Brain microvascular endothelial cell (primary cell): ENCODE measurements around the gene MYADML2.

Experiments used
- DNase-seq: peaks from one replicate; pipeline ENCODE4 v3.0.0-alpha.2; 2020
- H3K27ac ChIP-seq: fragments of 250-450 bp; sonication (Bioruptor Pico); 2 replicates; pipeline ENCODE4 v1.5.1; 2020; ENCODE audit warnings: mild to moderate bottlenecking, moderate library complexity
- H3K27me3 ChIP-seq: fragments of 250-450 bp; sonication (Bioruptor Pico); replicated peaks from 2 replicates; pipeline ENCODE4 v1.5.1; 2020; ENCODE audit warnings: mild to moderate bottlenecking
- H3K36me3 ChIP-seq: fragments of 250-450 bp; sonication (Bioruptor Pico); replicated peaks from 2 replicates; pipeline ENCODE4 v1.5.1; 2020; ENCODE audit warnings: mild to moderate bottlenecking
- H3K4me3 ChIP-seq: 2 replicates; pipeline ENCODE4 v1.5.1; 2011; ENCODE audit warnings: low read depth, mild to moderate bottlenecking, control low read depth, low read length, moderate library complexity
- in situ Hi-C: cut with HindIII; loops from 2 replicates; pipeline ENCODE4 v1.10.0; 2017; ENCODE audit warnings: low sequenced_read_pairs, low pct_ligation_motif_present
- TF ChIP-seq, protein P1 (sequence below): IDR thresholded peaks from 2 replicates; pipeline ENCODE4 v1.5.1; 2011; ENCODE audit warnings: low read depth, mild to moderate bottlenecking, moderate library complexity, low read length, control low read depth, inconsistent platforms; ENCODE audit errors: missing control alignments

MYADML2 gene

DNA sequence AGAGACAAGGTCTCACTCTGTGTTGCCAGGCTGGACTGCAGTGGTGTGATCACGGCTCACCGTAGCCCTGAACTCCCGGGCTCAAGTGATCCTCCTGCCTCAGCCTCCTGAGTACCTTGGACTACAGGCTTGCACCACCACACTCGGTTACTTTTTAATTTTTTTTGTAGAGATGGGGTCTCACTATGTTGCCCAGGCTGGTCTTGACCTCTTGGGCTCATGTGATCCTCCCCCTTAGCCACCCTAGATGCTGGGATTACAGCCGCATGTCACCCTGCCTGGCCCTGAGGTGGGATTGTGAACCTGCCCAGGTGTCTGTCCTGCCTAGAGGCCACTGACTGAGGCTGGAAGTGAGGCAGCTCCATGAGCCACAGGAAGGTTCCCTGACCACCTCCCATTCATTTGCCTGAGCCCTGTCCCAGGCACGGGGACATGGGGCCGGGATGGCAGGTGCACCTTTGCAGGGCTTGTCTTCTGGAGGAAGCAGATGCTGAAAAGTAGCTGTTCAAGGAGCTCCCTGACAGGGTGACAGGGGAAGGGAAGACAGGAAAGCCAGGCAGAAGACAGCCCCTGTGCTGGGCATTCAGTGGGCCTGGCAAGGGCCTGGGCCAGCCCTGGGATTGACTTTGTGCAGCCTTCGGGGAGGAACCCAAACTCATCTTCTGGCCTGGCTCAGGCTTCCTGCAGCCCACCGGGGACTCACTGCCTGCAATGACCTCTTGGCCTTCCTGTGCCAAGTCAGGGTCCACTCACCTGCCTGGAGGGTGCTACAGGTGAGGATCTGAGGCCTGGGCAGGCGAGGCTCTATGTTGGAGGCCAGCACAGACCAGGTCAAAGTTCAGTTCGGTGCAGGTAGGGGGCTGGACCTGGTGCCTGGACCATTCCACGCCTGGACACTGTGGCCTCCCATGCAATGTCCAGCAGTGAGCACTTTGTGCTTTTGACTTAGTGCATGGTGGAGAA is 22.1 kb upstream of the MYADML2 start:
- Histone ChIP-seq H3K27me3 (peaks cover 16% of the 10 kb centered on the region), H3K27ac (no peak overlapping the region), H3K36me3 (no peaks in the 10 kb centered on the region), H3K4me3 (no peak overlapping the region)
- DNase-seq, result no peak
- in situ Hi-C loops, result no loop called here
- TF ChIP-seq, protein P1, sequence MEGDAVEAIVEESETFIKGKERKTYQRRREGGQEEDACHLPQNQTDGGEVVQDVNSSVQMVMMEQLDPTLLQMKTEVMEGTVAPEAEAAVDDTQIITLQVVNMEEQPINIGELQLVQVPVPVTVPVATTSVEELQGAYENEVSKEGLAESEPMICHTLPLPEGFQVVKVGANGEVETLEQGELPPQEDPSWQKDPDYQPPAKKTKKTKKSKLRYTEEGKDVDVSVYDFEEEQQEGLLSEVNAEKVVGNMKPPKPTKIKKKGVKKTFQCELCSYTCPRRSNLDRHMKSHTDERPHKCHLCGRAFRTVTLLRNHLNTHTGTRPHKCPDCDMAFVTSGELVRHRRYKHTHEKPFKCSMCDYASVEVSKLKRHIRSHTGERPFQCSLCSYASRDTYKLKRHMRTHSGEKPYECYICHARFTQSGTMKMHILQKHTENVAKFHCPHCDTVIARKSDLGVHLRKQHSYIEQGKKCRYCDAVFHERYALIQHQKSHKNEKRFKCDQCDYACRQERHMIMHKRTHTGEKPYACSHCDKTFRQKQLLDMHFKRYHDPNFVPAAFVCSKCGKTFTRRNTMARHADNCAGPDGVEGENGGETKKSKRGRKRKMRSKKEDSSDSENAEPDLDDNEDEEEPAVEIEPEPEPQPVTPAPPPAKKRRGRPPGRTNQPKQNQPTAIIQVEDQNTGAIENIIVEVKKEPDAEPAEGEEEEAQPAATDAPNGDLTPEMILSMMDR, result no peak

DNA sequence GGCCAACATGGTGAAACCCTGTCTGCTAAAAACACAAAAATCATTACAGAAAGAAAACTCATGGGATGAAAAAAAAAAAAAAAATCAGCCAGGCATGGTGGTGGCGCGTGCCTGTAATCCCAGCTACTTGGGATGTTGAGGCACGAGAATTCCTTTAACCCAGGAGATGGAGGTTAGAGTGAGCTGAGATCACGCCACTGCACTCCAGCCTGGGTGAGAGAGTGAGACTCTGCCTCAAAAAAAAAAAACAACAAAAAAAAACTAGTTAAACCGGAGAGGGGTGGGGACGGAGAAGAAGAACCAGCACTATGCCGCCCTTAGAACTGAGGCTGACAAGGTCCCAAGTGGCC is 21.3 kb upstream of the MYADML2 start:
- Histone ChIP-seq H3K4me3 (no peak overlapping the region), H3K27me3 (peaks cover 23% of the 10 kb centered on the region), H3K36me3 (no peaks in the 10 kb centered on the region), H3K27ac (no peak overlapping the region)
- no peak for DNase-seq
- TF ChIP-seq, protein P1, result no peak
- in situ Hi-C loops, result no loop called here

DNA sequence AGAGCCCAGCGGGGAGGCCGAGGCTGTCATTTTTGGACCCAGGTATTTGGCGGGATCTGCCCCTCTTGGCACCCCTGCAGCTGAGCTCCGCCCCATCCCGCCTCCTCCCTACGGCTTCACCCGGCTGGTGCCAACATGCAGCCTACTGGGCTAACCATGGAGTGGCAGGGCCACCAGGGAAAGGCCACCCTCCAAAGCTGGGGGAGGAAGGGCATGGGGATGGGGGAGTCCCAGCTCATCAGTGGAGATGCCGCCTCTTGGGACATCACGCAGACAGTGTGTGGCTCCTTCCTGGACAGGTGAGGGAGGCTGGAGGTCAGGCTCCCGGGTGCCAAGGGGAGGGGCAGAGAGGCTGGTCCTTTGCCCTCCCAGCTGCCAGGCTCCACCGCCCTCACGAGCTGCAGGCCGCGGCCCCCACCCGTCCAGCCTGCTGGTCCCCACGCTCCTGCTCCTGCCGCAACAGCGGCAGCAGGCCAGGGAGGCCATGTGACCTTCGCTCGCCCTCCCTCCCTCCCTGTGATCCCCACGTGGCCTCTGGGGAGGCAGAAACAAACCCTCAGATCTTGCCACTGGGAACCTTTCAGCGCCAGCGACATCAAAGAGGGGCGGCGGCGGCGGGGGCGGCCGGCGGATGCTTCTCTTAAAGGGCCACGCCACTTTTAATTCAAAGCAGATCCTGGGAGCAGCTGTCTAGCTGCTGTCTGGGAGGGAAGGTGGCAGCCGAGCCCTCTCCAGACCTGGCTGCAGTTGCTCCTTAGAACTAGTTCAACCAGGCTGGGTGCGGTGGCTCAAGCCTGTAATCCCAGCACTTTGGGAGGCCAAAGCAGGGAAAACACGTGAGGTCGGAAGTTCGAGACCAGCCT is 20.7 kb upstream of the MYADML2 start:
- no peaks in the 10 kb centered on the region for H3K36me3 ChIP-seq
- no peak overlapping the region for H3K4me3 ChIP-seq
- peaks cover 30% of the 10 kb centered on the region for H3K27me3 ChIP-seq
- in situ Hi-C loops, result no loop called here
- no peak for DNase-seq
- TF ChIP-seq, protein P1, result no peak
- H3K27ac ChIP-seq, result no peak overlapping the region

DNA sequence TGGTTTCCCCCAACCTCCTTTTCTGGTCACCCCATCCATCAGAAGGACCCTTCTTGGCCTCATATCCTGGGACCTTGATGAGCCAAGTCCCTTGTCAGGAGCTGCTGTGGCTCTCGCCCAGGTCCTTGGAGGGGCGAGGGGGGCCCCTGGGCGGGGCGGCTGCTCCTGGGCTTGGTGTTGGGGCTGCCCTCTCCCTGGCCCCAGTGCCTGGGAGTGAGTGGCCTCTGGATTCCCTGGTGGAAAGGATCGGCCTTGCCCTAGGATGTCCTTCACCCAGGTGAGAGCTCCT is 20.2 kb upstream of the MYADML2 start:
- in situ Hi-C loops, result no loop called here
- H3K27me3 ChIP-seq, result peaks cover 35% of the 10 kb centered on the region
- no peak overlapping the region for H3K4me3 ChIP-seq

DNA sequence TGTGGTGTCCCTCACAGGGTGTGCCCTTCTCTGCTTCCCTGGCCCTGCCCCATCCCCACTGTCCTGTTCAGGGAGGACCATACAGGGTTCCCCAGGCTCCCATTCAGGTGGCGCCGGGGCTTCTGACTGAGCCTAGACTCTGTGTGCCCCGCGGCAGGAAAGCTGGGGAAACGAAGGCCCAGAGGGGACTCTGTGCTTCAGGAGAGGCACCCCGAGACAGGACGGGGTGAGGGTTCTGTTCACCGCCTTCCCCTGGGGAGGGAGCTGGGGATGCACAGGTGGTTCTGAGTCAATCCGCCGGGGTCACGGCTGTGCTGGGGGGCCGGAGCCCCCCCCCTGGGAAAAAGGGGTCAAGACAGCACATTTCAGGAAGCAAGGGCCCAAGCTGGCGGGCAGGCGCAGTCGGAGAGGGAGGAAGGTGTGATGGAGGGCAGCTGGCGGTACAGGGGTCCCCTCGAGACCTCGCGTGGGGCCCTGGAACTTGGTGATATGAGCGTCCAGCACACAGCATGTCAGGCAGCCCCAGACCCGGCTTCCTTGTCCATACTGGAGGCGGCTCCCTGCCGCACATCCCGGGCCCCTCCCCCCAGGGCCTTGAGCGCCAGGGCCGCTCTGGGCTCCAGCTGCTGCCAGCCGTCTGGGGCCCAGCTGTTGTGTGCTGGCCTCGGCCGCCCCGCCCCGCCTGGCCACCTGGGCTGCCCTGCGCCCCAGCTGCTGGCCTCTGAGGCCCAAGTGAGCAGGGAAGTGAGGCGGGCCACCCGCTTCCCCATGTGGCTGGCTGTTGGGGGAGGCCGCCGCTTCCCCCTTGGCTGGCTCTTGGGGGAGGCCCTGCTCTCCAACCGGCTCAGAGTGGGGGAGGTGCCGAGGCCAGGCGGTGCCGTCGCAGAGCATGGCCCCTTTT is 19.6 kb upstream of the MYADML2 start:
- TF ChIP-seq, protein P1, result no peak
- Histone ChIP-seq H3K27ac (no peak overlapping the region), H3K27me3 (peaks cover 41% of the 10 kb centered on the region), H3K36me3 (no peaks in the 10 kb centered on the region), H3K4me3 (no peak overlapping the region)
- DNase-seq, result no peak
- in situ Hi-C loops, result no loop called here

More for the DNA sequence above, 20.2 kb upstream of the MYADML2 start:
- TF ChIP-seq, protein P1, result no peak
- H3K27ac ChIP-seq, result no peak overlapping the region
- H3K36me3 ChIP-seq, result no peaks in the 10 kb centered on the region
- no peak for DNase-seq
